GM12891 (cell line): ENCODE results near the gene GALR3.

ENCODE experiments used
- POLR2A ChIP-seq: IDR thresholded peaks from 2 replicates; pipeline ENCODE4 v1.6.1; 2011; ENCODE audit warnings: low read depth, low read length, control low read depth
- SPI1 ChIP-seq: IDR thresholded peaks from 2 replicates; pipeline ENCODE4 v1.6.1; 2011; ENCODE audit warnings: low read depth, low read length, control low read depth

- TF ChIP-seq POLR2A: no peak
- no peak for TF ChIP-seq SPI1
Measured at GRCh38 chr22:37824674-37825641, 1.8 kb downstream of the GALR3 start.
